NCI-H510A treated with DMSO at 0.1 percent for 48 hours (cell line): ENCODE measurements around the gene FARSB.
"Not testable (repeated sequence)": the region's sequence is repeated elsewhere in the genome, so short reads cannot be mapped to it uniquely, and the experiment has no call there.

Source experiments
- DNase-seq: peaks from one replicate; lab custom pipeline; 2025; lab: John Stamatoyannopoulos, UW

FARSB gene

DNA sequence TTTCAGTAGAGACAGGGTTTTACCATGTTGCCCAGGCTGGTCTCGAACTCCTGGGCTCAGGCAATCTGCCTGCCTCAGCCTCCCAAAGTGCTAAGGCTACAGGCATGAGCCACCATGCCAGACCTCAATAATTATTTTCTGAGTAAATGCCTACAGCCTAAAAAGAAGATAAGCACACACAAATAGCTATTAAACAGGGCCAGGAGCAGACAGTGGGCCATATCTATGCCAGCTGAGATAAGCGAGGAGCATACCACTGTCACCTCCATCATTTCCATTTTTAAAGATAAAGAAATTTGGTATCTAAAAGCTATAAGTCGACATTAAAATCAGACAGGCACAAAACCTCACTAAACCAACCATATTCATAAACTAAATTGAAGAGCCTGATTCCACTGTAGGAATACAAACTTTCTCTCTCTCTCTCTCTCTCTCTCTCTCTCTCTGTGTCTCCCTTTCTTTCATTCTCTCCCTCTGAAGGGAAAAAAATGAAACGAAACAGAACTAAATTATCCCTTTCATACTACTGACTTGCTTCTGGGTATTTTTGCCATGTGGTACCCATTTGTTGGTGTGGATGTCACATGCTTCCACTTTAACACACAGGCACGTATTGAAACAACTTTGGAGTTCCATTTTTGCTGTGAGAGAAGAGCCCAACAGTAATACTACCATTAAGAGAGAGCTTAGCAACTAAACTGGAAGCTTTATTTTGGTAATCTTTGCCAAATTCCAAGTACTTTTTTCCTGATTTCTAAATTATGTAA lies 51.0 kb downstream of the FARSB start:
- no peak for DNase-seq

DNA sequence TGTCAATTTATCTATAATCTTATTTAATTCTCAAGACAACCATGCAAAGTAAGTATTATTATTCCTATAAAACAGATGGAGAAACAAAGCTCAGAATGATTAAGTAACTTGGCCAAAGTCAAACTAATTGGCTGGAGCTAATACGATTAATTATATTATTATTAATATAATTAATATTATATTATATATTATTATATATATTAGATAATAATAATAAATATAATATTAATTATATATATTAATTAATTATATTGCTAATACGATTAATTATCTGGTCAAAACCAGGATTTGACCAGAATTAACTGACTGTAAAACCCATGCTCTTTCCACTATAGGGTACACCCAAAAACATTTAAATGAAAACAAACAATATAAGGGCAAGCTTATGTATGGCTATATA lies 52.4 kb downstream of the FARSB start:
- no peak for DNase-seq

DNA sequence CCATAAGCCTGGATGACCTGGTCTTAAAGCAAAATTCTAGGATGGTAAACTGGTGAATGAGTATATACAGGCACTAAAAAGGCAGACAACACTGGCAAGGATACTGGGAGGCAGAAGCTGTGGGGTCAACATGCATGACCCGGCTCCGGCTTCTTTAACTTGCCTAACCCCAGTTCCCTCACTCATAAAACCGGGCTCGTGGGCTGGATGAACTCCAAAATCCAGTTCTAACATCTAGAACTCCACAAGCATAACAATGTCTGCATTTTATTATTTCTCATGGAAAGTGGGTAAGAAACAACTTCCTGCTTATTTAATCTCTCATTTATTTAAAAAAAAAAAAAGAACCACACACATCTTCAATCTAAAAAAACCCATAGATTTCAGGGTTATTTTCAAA lies 57.3 kb downstream of the FARSB start:
- DNase-seq, result no peak

DNA sequence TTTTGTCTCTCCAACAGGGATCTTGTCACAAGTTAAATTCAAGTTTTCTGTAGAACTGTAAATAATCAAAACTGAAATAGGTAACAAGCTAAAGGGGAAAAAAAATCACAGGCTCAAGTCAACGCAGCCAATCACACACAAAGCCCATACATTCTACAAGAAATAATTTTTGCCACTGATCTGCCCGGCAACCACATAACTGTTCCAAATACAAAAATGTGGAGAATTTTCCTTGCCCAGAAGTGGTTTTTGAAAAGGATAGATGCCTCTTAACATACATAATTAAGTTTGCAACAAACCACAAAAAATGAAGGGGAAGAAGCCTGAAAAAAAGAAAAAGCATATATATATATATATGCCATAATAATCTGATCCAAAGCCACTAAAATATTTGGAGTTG lies 60.3 kb downstream of the FARSB start:
- DNase-seq, result no peak

DNA sequence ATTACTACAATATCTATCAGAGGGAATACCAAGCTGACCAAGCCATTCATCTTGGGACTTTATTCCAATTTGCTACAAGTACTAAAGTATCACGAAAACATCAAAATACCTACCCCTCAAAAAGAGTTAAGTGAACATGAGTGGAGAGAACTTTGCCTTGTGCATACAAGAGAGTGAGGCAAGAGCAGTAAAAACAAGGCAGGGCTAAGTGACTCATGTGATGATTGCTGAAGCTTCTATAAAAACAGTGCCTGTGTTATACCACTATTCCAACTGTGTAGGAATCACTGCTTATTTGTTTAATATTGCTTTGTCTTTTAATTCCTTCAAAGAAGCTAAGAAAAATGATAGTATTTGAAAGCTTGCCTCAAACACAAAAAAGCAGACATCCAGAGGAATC lies 61.2 kb downstream of the FARSB start:
- no peak for DNase-seq

DNA sequence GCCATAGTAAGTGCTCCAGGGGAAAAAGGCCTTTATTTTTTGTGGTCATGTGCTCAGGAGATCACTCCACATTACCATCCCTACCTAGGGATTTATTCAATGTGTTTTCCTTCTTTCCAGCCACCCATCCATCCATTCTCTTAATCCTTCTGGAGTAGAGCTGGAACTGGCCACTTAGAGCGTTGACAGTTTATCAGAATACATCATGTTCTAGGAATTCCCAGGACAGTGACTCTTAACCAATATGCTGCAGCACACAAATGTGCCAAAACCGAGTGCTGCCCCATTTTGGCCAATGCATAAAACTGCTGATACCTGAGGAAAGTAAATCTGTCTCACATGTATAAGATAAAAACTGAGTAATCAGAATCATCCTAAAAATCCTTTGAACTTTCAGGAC lies 63.7 kb downstream of the FARSB start:
- no peak for DNase-seq

DNA sequence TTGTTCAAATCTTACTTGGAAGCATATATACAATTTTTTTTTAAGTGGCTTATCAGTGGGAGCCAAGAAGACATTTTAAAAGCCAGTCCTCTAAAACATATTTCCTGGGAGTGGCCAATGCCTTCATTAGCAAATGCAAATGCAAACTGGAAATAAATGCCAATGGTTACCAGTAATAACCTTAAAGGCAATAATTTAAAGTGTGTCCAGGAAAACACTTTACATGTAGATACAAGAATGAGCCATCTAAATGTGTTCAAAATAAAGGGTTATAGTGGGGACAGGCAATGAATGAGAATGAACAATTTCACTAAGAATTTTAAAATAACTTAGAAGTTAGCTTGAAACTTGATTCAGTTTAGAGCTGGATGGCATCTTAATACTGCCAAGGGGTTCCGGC lies 64.2 kb downstream of the FARSB start:
- no peak for DNase-seq

DNA sequence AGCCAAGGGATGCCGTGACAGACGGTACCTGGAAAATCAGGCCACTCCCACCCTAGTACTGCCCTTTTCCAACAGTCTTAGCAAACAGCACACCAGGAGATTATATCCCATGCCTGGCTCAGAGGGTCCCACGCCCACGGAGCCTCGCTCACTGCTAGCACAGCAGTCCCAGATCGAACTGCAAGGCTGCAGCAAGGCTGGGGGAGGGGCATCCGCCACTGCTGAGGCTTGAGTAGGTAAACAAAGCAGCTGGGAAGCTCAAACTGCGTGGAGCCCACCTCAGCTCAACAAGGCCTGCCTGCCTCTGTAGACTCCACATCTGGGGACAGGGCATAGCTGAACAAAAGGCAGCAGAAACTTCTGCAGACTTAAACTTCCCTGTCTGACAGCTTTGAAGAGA lies 71.3 kb downstream of the FARSB start:
- DNase-seq, result not testable (repeated sequence)

DNA sequence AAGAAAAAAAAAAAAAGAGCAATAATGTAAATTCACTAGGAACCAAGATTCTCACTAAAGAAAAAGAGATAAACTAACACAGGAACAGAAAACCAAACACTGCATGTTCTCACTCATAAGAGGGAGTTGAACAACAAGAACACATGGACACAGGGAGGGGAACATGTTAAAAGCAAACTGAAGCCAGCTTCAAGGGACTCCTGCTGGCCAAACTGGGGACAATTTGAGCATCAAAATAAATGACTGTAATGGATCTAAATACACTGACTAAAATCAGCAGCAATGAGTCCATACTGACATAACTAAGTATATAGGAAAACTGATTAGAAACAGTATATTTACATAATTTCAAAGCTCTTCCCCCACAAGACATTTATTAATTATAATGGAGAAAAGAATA lies 73.0 kb downstream of the FARSB start:
- no peak for DNase-seq

DNA sequence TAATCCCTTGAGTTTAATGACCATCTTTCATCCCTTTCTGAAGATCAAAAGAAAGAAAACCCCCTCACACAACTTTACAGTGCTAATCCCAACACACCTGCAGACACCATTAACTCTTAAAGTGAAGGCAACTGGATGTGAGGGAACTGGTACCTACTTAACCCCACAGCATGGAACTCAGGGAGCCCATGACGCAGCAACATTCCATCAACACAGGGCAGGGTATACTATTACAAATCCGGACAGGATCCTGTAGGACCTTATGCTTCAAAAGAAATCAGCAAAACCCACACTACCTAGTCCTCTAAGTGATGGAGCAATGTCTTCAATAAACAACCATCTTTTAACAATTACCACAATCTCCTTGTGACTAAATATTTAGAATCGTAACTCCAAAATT lies 78.6 kb downstream of the FARSB start:
- DNase-seq, result no peak

DNA sequence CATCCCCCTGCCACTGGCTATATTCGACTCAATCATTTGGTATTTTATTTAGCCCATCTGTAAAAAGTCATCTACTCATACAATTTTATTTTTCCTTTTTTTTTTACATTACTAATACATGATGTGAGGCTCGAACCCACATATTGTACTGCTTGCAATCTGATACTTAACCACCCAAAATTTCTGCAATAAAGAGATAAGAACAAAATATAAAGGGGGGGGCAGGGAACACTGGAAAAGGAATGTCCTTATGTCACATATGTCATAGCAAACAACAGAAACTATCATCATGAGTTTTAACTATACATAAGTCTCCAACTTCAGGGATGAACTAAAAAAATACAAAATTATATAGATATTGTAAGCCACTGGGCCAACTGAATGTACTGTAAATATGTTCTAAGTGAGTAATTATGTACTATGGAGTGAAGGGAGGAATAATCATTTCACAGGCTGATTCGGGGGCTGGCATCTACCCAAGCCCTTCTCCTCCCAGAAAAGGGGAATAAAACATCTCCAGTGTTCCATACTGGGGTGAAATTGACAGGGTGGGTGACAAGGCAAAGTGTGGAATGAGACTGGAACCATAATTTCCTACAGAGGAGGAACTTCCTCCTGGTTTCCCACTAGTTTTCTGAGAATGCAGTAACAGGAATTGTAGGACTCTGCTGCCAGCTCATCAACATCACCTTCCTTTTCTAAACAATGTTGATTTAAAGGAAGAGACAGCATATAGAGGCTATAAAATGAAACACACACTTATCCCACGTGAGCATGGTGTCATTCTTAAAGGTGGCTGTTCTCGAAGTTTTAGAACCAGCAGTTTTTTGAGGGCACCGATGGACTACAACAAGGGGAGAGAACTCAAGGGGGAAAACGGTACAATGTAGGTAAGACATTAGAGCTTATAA lies 79.5 kb downstream of the FARSB start:
- no peak for DNase-seq

DNA sequence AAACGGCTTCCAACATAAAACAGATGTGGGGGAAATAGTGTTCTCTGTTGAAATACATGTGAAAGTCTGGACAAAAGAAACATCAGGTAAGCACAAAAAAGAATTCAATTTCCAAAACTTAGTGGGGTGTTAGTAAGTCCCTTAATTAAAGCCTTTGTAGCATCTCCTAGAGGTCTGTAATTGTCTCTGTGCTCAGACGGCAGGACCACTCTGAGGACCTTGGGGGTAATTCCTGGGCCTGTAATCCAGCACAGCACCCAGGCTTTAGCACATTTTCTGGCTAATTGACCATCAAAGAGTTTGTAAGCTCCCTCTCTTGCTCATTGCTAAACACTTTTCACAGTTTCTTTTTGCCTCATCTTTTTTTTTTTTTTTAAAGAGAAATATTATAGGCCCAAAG lies 80.3 kb downstream of the FARSB start:
- no peak for DNase-seq

DNA sequence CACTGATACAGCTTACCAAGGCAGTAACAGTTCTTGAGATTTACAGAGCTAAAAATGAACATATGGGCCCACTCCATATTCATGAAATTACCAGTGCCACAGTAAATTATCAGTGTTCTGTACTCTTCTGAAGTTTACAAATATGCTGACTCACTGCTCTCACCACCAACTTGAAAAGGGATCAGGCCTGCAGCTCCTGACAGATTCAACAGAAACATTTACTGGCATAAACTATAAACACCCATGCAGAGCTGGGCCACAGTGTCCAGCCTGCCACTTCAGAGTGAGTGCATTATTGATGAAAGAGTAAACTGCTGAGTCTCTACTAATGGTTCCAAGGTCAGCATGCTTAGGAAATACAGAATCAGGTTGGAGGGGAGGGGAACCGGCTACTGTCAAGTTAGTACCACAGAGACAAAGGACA lies 83.1 kb downstream of the FARSB start:
- DNase-seq, result peak; percentile 50

DNA sequence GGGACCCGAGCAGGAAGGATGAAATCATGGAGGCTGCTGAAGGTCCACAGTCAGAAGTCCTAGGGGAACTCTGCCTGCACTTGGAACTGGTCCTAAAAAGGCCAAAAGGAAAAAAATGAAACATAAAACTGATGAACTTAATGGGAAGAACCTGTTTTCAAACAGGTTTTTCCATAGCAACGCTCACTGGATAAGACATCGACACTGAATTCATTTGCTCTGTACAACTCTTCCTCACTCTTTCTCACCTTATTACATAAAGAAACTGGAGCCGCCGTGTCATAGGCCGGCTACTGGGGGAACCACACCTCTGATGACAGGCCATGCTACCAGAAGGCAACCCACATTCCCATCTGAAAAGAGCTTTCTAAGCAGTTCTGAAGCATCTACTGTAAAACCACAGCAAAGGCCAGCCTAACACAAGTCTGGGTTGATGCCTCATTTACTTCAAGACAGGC lies 83.6 kb downstream of the FARSB start:
- DNase-seq, result peak; percentile 50

DNA sequence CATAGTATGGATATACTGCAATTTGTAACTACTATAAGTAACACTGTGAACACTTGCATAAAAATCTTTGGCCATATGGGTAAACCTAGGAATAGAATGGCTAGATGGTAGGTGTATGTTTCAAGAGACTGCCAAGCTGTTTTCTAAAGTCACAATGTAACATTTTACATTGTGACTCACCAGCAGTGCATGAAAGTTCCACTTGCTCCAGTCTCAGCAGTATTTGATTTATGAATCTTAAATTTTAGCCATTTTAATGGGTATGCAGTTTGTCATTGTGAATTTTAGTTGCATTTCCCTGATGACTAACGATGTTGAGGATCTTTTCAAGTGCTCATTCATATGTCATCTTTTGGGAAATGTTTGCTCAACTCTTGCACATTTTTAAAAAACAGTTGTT lies 86.1 kb downstream of the FARSB start:
- no peak for DNase-seq

DNA sequence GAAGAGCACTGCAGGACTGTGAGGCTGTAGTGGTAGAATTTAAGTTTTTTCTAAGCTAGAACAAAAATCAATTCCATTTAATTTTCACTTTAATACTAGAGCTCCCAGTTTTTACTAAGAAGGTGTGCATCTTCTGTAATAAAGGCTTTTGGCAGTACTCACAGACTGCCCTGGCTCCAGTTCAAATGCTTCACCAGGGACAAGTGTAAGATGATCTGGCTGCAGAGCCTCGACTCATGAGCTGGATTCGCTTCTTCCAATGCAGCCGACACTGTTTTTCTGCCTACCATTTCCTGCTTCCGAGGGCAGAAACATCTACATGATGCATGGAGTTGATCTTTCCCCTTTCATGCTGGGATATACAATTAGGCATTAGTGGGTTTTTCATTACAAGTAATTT lies 87.0 kb downstream of the FARSB start:
- DNase-seq, result peak; percentile 79

DNA sequence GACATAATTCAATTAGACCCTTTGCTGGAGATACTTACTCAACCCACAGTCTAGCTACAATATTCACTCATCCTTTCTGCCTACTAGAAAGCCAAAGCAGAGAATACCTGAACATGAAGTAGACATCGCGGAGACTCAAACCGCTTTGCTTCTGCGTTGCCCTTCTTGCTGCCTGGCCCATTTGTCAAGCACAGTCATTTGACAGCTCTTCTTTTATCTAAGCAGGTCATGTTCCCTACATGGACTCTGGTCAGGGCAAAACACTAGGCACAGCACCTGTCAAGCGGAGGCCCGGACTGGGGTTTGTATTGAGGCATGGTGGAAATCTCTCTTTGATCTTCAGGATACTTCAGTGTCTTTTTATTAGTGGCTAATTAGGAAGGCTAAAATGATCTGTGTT lies 89.7 kb downstream of the FARSB start:
- no peak for DNase-seq

DNA sequence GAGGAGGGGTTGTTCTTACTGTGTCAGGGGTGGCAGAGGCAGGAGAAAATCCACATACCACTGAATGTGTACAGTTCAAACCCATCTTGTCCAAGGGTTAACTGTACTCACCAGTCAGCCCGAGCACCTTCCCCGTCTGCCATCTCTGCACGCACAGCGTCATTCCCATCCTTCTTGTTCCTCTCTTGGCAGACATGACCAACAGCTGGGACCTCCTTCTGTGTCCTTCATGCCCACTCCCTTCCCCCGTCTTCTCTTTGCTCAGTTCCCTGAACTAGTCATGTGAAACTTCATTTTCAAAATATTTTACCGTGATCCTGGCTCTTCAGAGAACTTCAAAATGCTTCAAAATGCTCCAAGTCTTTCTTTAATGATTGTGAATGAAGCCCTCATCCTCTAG lies 92.0 kb downstream of the FARSB start:
- DNase-seq, result no peak

DNA sequence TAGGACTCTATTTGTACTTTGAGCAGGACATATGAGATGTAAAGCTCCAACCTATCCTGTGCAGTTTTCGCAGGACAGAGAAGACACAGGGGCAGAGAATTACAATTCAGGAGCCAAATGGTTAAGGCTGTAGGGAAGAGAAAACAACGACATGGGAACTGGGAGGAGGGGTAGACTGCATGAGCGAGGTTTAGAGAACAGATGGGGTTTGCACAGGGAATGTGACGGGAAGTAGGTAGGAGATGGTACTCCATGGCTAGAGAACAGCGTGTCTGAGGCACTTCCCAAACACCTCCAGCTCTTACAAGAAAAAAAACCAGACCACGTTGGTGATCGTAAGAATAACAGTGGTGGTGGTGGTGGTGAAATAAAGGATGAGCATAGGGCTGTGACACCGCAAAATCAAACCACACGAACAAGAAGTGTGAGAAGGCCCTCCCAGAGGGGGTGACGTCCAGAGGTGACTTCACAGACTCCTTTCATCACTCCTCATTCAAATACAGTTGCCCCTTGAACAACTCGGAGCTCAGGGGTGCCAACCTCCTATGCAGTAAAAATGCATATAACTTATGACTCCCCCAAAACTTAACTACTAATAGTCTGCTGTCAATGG lies 92.7 kb downstream of the FARSB start:
- DNase-seq, result no peak

DNA sequence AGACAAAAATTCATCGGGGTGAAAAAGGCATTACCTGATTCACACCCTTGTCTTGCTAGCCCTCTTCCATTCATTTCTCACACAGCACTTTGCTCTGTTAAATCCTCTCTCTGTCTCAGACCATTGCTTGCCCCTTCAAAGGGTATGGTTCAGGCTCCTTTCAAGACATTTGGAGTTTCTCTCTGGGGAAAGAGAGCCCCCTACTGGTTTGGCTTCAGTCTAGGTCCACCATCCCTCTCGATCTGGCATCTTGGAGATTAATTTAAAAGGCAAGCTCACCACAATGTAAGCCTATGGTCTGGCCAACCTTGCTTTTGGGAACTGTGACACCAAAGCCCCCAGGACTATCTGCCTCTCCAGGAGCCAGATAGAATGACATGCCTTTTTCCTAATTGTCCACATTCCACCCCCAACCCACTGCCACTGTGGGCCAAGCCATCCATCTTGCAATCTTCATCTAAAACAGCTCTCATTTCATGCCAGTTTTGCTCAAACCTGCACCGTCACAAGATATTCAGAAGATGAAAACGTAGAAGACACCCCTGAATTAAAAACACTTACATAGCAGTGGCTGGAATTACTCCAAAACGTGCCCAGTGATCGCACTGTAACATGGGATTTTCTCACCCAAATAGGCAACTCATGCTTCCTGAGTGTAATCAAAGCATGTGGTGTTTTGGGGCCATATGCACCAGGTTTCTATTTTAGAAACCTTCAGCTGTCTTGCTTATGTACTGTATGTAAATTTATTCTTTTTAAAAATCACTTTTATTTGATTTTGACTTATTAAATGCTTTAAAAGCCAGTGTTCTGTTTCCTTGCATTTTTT lies 93.9 kb downstream of the FARSB start:
- DNase-seq, result peak; percentile 68

DNA sequence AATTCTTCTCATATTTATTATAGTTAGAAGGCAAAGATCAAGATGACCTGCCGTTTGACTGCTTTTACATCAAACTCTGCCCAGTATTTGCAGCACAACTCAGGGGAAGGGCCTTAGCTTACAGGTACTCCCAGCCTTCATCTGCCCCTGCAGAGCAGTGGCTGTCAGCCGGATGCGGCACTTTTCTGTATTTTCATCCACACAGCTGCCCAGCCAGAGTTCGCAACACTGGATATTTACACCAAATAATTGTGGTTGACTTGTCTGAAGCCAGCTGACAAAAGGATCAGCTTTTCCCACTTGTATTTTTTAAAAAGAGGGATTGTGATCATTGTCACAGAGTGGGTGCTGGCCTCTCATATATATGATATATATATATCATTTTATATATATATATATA lies 94.7 kb downstream of the FARSB start:
- DNase-seq, result no peak

DNA sequence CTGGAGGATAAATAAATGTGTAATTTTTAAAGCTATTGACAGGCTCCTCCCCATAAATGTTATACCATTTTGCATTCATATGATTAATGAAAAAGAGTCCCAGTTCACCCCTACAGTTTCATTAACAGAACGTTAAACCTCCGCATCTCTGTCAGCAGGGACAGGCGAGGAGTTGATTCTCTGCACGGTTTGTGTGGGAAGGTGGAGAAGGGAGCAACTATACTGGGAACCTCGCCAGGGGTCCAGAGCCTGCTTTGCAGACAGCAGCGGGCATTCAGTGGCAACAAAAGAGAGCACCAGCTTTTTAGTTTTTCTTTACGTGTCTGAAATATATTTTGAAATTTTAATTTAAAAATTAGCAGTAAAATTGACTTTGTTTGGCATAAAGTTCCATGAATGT lies 101.4 kb downstream of the FARSB start:
- DNase-seq, result no peak
